B cell (primary cell): Measurements from ENCODE around the gene C1orf116.

ENCODE experiments used
- CTCF ChIP-seq: fragments of 200-600 bp; IDR thresholded peaks from one replicate; pipeline ENCODE4 v1.8.0; 2022; ENCODE audit warnings: antibody characterized with exemption, mild to moderate bottlenecking
- EZH2 ChIP-seq: IDR thresholded peaks from 2 replicates; pipeline ENCODE4 v1.6.1; 2012; ENCODE audit warnings: borderline replicate concordance, low read depth, mild to moderate bottlenecking, moderate library complexity, low read length; ENCODE audit not compliant: insufficient read depth, poor library complexity, severe bottlenecking

- no peak for TF ChIP-seq CTCF
- TF ChIP-seq EZH2: no peak
Observed at GRCh38 chr1:207051191-207051943, 18.8 kb upstream of the C1orf116 start, which contains the start of gene YOD1.
